Psoas muscle (tissue), 8 donors: ENCODE data around the gene AP1B1. TPM values are rescaled to one million over a fixed set of nuclear protein-coding genes. Genes with fewer than 3 reads are reported as not detected.
A peak's percentile ranks its signal among the peaks of the same experiment; 100 is the strongest.

Experiments used
- ATAC-seq, 4 donors: fragments of 200-7000 bp; cut with Tn5 transposase; one replicate each; pipeline ENCODE4 v1.9.1; 2020; ENCODE audit warnings: moderate library complexity in 3 of 4, mild to moderate bottlenecking in 2 of 4
- DNase-seq, 2 donors: peaks; one replicate each; pipeline ENCODE4 v3.0.0-alpha.2; 2020
- H3K27ac ChIP-seq: fragments of 200-600 bp; one replicate; pipeline ENCODE4 v1.8.0; 2022
- H3K27me3 ChIP-seq, 3 donors: fragments of 200-600 bp in 1 of 3; one replicate each; pipeline versions ENCODE4 v1.6.1 to v1.8.0; 2013 to 2022; ENCODE audit warnings: low read length in 2 of 3, mild to moderate bottlenecking in 2 of 3, moderate library complexity in 1 of 3; ENCODE audit not compliant: insufficient read depth in 3 of 3
- H3K36me3 ChIP-seq, 2 donors: fragments of 200-600 bp in 1 of 2; one replicate each; pipeline versions ENCODE4 v1.6.1 to v1.8.0; 2013 to 2022; ENCODE audit warnings: low read depth in 1 of 2, mild to moderate bottlenecking in 1 of 2, moderate library complexity in 1 of 2; ENCODE audit not compliant: insufficient read depth in 1 of 2
- H3K4me1 ChIP-seq: fragments of 200-600 bp; one replicate; pipeline ENCODE4 v1.8.0; 2022
- H3K4me3 ChIP-seq: fragments of 200-600 bp; one replicate; pipeline ENCODE4 v1.8.0; 2022; ENCODE audit warnings: mild to moderate bottlenecking
- H3K9me3 ChIP-seq: fragments of 200-600 bp; one replicate; pipeline ENCODE4 v1.8.0; 2022
- WGBS, 3 donors: extraction: QIAGEN DNeasy Blood & Tissue Kit; methylation state at CpG; one replicate each; pipeline versions ENCODE4 v1.1.6 to v1.1.7; 2013; 5-methylcytosine and 5-hydroxymethylcytosine counted together
- intact Hi-C, 2 donors: fragments of 100-400 bp; cut with DNase I; formaldehyde crosslinking; loops; one replicate each; pipeline versions ENCODE4 v1.11.0 to v1.14.2; 2022
- polyA plus RNA-seq, 3 donors: library from polyadenylated mRNA; stranded (reverse); fragments of 200-250 nt; gene quantifications; one replicate each; pipeline ENCODE4 v1.2.3, GENCODE V29; 2013
- total RNA-seq, 4 donors: library from RNA; stranded (reverse); fragmentation: NEBNext Ultra II Directional in 2 of 4; extraction: Animal tissue kit (Norgen Biotek cat#: 25700) in 2 of 4; gene quantifications; one replicate each; pipeline versions ENCODE4 v1.2.1 to v1.2.4, GENCODE V29; 2021 to 2023
- TF ChIP-seq, protein P1 (sequence below): fragments of 200-600 bp; IDR thresholded peaks from one replicate; pipeline ENCODE4 v1.8.0; 2022; ENCODE audit warnings: antibody characterized with exemption
- donor health status: healthy with polysubstance abuse.
- donor health status: DM: no; HTN: no; CAD: no; lungs with moderate emphysema.
- donor health status: Bipolar disorder and iron deficiency.
- donor health status: healthy.
- donor health status: DM: yes; HTN: yes; CAD: no.
- donor health status: DM: no; HTN: no; CAD: no.
- donor health status: DM: no; HTN: no; CAD: no.
- donor health status: DM: yes; HTN: yes; CAD: no.

Gene AP1B1
- total and polyA plus RNA-seq, 7 donors, result 17.5 to 35.3 (median 30.6) TPM

DNA sequence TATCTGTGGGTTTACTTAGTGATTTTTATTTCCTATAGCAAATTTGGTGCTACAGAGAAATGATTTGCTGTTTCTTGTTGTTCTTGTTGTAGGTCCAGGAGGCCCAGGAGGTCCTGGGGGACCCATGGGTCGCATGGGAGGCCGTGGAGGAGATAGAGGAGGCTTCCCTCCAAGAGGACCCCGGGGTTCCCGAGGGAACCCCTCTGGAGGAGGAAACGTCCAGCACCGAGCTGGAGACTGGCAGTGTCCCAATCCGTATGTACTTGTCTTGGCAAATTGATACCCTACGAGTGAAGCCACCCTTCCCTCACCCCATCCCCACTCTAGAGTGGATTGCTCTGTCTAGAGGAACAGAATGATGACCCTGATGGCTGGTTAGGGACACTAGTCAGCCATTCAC lies 89.7 kb downstream of the AP1B1 start:
- no peak for ATAC-seq
- Histone ChIP-seq H3K36me3 (peaks cover 29 to 74% of the 10 kb centered on the region in 2 donors), H3K4me1 (no peaks in the 10 kb centered on the region), H3K27ac (no peak overlapping the region), H3K27me3 (no peaks in the 10 kb centered on the region), H3K9me3 (no peaks in the 10 kb centered on the region), H3K4me3 (no peak overlapping the region)
- no peak for DNase-seq
- intact Hi-C loops, result no loop called here
- 61 to 74% (median 62%) methylated on average over 8 of the region's 8 CpGs for WGBS, 3 donors
- TF ChIP-seq, protein P1, sequence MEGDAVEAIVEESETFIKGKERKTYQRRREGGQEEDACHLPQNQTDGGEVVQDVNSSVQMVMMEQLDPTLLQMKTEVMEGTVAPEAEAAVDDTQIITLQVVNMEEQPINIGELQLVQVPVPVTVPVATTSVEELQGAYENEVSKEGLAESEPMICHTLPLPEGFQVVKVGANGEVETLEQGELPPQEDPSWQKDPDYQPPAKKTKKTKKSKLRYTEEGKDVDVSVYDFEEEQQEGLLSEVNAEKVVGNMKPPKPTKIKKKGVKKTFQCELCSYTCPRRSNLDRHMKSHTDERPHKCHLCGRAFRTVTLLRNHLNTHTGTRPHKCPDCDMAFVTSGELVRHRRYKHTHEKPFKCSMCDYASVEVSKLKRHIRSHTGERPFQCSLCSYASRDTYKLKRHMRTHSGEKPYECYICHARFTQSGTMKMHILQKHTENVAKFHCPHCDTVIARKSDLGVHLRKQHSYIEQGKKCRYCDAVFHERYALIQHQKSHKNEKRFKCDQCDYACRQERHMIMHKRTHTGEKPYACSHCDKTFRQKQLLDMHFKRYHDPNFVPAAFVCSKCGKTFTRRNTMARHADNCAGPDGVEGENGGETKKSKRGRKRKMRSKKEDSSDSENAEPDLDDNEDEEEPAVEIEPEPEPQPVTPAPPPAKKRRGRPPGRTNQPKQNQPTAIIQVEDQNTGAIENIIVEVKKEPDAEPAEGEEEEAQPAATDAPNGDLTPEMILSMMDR, result no peak

DNA sequence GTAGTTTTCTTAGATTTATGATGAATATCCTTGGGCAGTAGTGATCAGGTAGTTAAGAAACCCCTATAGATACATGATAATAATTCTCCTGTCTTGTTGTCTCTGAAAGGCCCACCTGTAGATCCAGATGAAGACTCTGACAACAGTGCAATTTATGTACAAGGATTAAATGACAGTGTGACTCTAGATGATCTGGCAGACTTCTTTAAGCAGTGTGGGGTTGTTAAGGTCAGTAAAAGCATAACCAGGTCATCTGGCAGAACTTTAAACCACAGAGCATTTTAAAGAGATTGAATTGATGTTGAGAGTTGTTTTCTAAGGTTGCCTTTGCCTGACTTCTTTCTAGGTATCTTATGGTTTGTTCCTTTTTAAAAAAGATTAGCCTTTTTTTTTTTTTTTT lies 96.0 kb downstream of the AP1B1 start:
- TF ChIP-seq, protein P1, result no peak
- peak overlapping the region; percentile 52 for H3K27ac ChIP-seq
- H3K27me3 ChIP-seq, result no peaks in the 10 kb centered on the region
- no peaks in the 10 kb centered on the region for H3K9me3 ChIP-seq
- intact Hi-C loops, result no loop called here
- peaks cover 37% of the 10 kb centered on the region for H3K4me1 ChIP-seq
- ATAC-seq (peak; percentile 48 to 79 (median 72)), DNase-seq (no peak)
- no peak overlapping the region for H3K4me3 ChIP-seq
- H3K36me3 ChIP-seq, result peaks cover 26 to 100% of the 10 kb centered on the region in 2 donors

DNA sequence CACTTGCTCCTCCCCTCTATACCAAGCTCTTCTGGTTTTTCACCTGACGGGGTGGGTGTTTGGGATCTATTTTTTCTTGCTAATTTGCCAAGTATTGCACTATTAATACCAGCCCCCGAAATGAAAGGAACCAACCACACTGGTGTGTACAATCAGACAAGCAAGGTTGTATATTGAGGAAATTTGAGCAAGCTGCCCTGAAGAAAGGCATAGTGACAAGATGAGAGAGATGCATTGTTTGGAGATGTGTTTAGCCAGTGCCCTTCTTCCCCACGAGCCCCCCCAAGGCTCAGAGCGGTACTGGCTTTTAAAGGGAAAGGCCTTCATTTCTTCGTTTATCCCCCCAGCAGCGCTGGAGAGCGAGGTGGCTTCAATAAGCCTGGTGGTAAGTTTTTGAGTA lies 97.2 kb downstream of the AP1B1 start:
- peaks cover 23 to 100% of the 10 kb centered on the region in 2 donors for H3K36me3 ChIP-seq
- DNase-seq (no peak), ATAC-seq (peak in 3 of 4 donors; percentile 7 to 36 (median 24))
- 62 to 74% (median 70%) methylated on average over 7 of the region's 7 CpGs for WGBS, 3 donors
- no peak overlapping the region for H3K27ac ChIP-seq
- H3K27me3 ChIP-seq, result no peaks in the 10 kb centered on the region
- no peaks in the 10 kb centered on the region for H3K9me3 ChIP-seq
- intact Hi-C loops, result no loop called here
- TF ChIP-seq, protein P1, result no peak
- H3K4me3 ChIP-seq, result no peak overlapping the region
- H3K4me1 ChIP-seq, result peaks cover 37% of the 10 kb centered on the region

DNA sequence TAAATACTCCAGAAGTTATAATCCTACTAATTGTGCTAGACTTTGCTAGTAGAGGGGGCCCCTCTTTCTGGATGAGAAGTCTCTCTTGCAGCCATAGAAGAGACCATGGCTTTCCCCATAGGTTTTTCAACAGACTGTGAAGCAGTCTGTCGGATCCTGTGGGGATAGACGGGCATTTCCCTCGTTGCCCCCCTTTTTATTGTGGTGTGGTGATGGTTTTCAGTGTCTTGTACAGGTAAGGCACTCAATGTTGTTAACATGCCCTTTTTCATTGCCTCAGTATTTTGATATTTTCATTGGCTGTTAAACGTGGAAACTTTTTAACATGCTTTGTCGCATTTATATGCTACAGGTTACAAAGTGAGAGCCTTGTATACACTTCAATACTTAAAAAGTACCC lies 98.3 kb downstream of the AP1B1 start:
- ATAC-seq (no peak), DNase-seq (no peak)
- no peak overlapping the region for H3K27ac ChIP-seq
- H3K36me3 ChIP-seq, result peaks cover 18 to 100% of the 10 kb centered on the region in 2 donors
- H3K4me3 ChIP-seq, result no peak overlapping the region
- no peaks in the 10 kb centered on the region for H3K9me3 ChIP-seq
- peaks cover 37% of the 10 kb centered on the region for H3K4me1 ChIP-seq
- TF ChIP-seq, protein P1, result no peak
- intact Hi-C loops, result no loop called here
- WGBS, 3 donors, result 57 to 72% (median 65%) methylated on average over 5 of the region's 5 CpGs
- no peaks in the 10 kb centered on the region for H3K27me3 ChIP-seq

DNA sequence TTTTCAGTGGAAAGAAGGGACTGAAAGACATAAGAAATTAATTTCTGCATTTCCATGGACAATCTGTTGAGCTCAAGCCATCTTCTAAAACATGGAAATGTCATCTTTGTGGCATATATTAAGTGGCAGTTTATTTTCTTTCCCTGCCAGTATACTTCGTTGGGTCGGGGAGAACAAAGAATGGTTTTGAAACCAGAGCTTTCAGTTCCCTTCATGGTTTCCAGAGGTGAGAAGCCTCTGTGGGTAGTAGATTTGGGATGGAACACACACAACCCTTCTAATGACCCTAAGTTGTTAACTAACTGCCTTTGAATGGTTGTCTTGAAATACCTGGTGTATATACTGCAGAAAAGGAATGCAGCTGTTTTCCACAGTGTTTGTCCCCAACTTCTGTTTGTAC lies 99.5 kb downstream of the AP1B1 start:
- WGBS, 3 donors, result 23 to 39% (median 28%) methylated on average over 2 of the region's 2 CpGs
- Histone ChIP-seq H3K27ac (no peak overlapping the region), H3K4me3 (no peak overlapping the region), H3K9me3 (no peaks in the 10 kb centered on the region), H3K27me3 (no peaks in the 10 kb centered on the region), H3K36me3 (peaks cover 16 to 100% of the 10 kb centered on the region in 2 donors), H3K4me1 (peaks cover 37% of the 10 kb centered on the region)
- TF ChIP-seq, protein P1, result no peak
- intact Hi-C loops, result loop anchor here in 1 of 2 donors (10.0 kb wide), 1 partner anchor 236 kb away; no protein-coding TSS in a partner anchor
- ATAC-seq (no peak), DNase-seq (no peak)
